ENCODE results near the gene ADIPOR2.

DNA sequence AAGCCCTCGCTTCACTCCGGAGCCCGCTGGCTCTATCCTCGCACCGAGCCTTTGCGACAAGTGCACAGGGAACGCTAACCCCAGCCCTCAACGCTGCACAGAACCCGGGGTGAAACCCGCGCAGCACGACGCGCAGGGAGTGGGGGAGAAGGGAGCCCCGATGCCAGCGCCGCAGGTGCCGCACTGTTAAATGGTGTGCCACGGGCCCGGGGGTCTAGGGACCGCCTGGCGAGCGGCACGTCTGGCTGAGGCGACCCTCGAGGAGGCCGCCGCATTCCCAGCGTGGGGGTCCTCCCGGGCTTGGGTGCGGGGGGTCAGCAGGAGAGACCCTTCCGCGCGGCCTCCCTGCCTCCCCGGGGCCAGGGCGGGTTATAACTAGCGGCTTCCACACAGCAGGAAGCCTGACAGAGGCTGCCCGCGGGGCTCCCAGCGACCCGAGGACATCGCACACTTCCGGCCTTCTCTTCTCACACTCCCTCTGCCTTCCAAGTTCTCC lies 105.7 kb downstream of the ADIPOR2 start:
- TF ChIP-seq GATA2 (IDR thresholded peaks at IDR 0.05; ENCODE audit: low read depth, low read length) (no peak), GATA3 (IDR thresholded peaks at IDR 0.05; ENCODE audit: low read depth, low read length) (no peak)
